Brain pericyte (primary cell): ENCODE data around the gene UGT1A6.

Experiments
- DNase-seq: peaks from one replicate; pipeline ENCODE4 v3.0.0-alpha.2; 2012; ENCODE audit warnings: low read depth, low spot score

The UGT1A6 gene

GRCh38 chr2:233819884-233820773 is 127.4 kb downstream of the UGT1A6 start:
- no peak for DNase-seq

- DNase-seq: no peak
Observed at GRCh38 chr2:233820774-233821105, 128.1 kb downstream of the UGT1A6 start.

- DNase-seq: no peak
Observed at GRCh38 chr2:233821196-233821595, 128.5 kb downstream of the UGT1A6 start.

DNA sequence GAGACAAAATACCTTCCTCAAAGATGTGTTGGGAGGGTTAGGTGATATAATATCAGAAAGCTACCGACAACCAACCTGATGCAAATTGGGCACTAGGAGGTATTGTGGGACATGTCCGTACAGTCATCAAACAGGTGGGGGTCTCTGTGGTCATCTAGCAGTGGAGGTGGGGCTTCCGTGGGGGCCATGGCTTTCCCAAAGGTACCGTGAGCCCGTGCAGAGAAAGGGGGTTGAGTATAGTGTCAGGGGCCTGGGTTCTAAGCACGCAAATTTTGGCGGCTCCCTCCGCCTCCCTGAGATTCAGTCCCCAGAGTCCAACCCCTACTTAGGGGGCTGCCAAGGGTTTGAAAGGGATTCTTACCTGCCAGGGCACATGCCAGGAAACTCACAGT is 129.0 kb downstream of the UGT1A6 start:
- DNase-seq: no peak

- DNase-seq: no peak
Observed at GRCh38 chr2:233822101-233822771, 129.5 kb downstream of the UGT1A6 start.
